Limb (tissue), 2 donors: ENCODE data around the gene OR1N2.
"Not testable (repeated sequence)": the region's sequence is repeated elsewhere in the genome, so short reads cannot be mapped to it uniquely, and the experiment has no call there.

ENCODE experiments used
- DNase-seq, 2 donors: peaks; one replicate each; pipeline ENCODE4 v3.0.0-alpha.2; 2016; ENCODE audit errors: extremely low spot score in 2 of 2

Gene OR1N2

GRCh38 chr9:122552812-122553211 is at the start of gene OR1N2:
TSS of gene OR1N2 (plus strand) at chr9:122553112. CDS start at chr9:122553212, 100 bp downstream.
- no peak for DNase-seq

- DNase-seq: no peak
These were observed 45.9 kb upstream of the OR1N2 start for GRCh38 chr9:122506964-122507363.

GRCh38 chr9:122510502-122510901 is 42.4 kb upstream of the OR1N2 start, which contains the start of gene OR1J2:
TSS of gene OR1J2 (plus strand) at chr9:122510802. CDS start at chr9:122510802, 0 bp downstream.
- no peak for DNase-seq

GRCh38 chr9:122518226-122518625 is 34.7 kb upstream of the OR1N2 start:
- no peak for DNase-seq

- DNase-seq: no peak
These were observed 34.1 kb upstream of the OR1N2 start, which contains the start of gene OR1J4 for GRCh38 chr9:122518841-122519240. TSS of gene OR1J4 (plus strand) at chr9:122519141. CDS start at chr9:122519141, 0 bp downstream.

- DNase-seq: no peak
These were observed 33.5 kb upstream of the OR1N2 start for GRCh38 chr9:122519376-122519775.

- DNase-seq: no peak
These were observed 26.3 kb upstream of the OR1N2 start for GRCh38 chr9:122526602-122527001.

GRCh38 chr9:122527193-122527592 is 25.7 kb upstream of the OR1N2 start, which contains the start of gene OR1N1:
TSS of gene OR1N1 (minus strand) at chr9:122527293. CDS start at chr9:122527293, 0 bp downstream.
- no peak for DNase-seq

- not testable (repeated sequence) for DNase-seq
These were observed 21.8 kb upstream of the OR1N2 start for GRCh38 chr9:122531157-122531556.

GRCh38 chr9:122536134-122536533 is 16.8 kb upstream of the OR1N2 start:
- no peak for DNase-seq

GRCh38 chr9:122537066-122537465 is 15.8 kb upstream of the OR1N2 start:
- DNase-seq: not testable (repeated sequence)

- DNase-seq: no peak
These were observed 14.2 kb upstream of the OR1N2 start for GRCh38 chr9:122538757-122539156.

- DNase-seq: no peak
These were observed 6.7 kb upstream of the OR1N2 start for GRCh38 chr9:122546196-122546595.

GRCh38 chr9:122551371-122551770 is 1.5 kb upstream of the OR1N2 start:
- DNase-seq: no peak

GRCh38 chr9:122561446-122561845 is 8.5 kb downstream of the OR1N2 start:
- no peak for DNase-seq

- DNase-seq: no peak
These were observed 9.3 kb downstream of the OR1N2 start for GRCh38 chr9:122562134-122562760.

- DNase-seq: no peak
These were observed 15.0 kb downstream of the OR1N2 start for GRCh38 chr9:122567901-122568300.

GRCh38 chr9:122572456-122572855 is 19.5 kb downstream of the OR1N2 start:
- DNase-seq: no peak

- DNase-seq: no peak
These were observed 27.0 kb downstream of the OR1N2 start for GRCh38 chr9:122579874-122580273.

- no peak for DNase-seq
These were observed 27.4 kb downstream of the OR1N2 start for GRCh38 chr9:122580360-122580759.

- not testable (repeated sequence) for DNase-seq
These were observed 30.4 kb downstream of the OR1N2 start, which contains the start of gene OR1L8 for GRCh38 chr9:122583284-122583683. TSS of gene OR1L8 (minus strand) at chr9:122583384. CDS start at chr9:122568477, 14,907 bp downstream.
